ENCODE results near the gene DDAH1.

DNA sequence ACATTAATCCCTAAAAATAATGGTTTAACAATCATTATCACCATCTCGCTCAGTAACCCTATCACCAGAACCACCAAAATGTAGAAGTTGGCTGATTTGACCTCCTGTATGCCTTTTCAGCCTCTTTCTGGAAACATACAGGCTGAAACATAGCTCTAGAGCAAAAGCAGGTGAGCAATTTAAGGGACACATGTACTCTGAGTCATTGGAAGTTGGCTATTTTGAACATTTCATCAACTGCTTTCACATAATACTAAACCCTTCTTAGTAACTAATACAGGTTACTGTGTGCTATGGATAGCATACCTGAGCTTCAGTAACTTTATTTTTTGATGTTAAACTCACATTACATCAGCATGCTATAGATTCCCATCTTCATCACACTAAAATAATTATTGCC lies 19.8 kb upstream of the DDAH1 start:
- TF ChIP-seq, protein P1, sequence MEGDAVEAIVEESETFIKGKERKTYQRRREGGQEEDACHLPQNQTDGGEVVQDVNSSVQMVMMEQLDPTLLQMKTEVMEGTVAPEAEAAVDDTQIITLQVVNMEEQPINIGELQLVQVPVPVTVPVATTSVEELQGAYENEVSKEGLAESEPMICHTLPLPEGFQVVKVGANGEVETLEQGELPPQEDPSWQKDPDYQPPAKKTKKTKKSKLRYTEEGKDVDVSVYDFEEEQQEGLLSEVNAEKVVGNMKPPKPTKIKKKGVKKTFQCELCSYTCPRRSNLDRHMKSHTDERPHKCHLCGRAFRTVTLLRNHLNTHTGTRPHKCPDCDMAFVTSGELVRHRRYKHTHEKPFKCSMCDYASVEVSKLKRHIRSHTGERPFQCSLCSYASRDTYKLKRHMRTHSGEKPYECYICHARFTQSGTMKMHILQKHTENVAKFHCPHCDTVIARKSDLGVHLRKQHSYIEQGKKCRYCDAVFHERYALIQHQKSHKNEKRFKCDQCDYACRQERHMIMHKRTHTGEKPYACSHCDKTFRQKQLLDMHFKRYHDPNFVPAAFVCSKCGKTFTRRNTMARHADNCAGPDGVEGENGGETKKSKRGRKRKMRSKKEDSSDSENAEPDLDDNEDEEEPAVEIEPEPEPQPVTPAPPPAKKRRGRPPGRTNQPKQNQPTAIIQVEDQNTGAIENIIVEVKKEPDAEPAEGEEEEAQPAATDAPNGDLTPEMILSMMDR (conservative IDR thresholded peaks at IDR 0.05; ENCODE audit: low read depth, low read length) = no peak
- no peak for TF ChIP-seq EZH2 (IDR thresholded peaks at IDR 0.05; ENCODE audit: low read length, unreplicated experiment)

Data from PC-3 (cell line).